ENCODE results near the gene CEACAM21.

The CEACAM21 gene

DNA sequence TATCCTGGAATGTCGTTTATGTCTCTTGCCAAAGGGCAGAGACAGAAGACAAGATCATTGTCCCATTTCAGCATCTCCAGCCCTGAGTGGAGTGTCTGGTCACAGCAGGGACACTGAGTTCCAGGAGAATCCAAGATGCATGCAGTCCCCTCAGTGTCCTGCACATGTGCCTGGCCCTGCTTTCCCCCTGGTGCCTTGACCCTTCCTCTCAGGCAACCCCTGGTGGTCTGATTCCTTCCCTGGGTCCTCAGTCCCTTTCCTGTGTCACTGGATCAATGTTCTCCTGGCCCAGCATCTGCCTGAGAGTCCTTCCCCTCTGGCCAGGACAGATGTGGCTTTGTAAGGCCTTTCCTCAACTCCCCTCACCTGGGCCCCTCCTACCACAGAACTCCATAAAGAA is 9.0 kb downstream of the CEACAM21 start:
- DNase-seq (ENCODE audit: insufficient read length, low spot score): no peak
- FAIRE-seq: no peak
- TF ChIP-seq POLR2A (IDR thresholded peaks at IDR 0.05; ENCODE audit: low read depth, low read length): no peak

DNA sequence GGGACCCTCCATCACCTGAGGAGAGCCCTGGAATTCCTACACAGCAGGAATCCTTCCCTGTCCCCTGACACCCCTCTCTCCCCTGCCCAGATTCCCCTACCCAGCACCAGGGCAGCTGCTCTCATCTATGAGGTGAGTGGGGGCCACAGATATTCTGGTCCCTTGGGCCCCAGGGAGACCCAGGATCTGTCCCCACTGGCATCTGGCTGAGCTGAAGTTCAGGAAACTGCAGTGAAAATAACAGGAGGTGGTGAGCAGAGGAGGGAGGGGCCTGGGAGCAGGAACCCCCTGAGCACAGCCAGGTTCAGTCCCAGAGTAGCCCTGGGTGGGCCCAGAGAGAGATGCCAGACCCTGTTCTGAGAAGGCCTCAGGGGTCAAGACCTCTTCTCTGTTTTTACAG is 10.1 kb downstream of the CEACAM21 start:
- FAIRE-seq (no peak), DNase-seq (ENCODE audit: insufficient read length, low spot score) (no peak)
- no peak for TF ChIP-seq POLR2A (IDR thresholded peaks at IDR 0.05; ENCODE audit: low read depth, low read length)

DNA sequence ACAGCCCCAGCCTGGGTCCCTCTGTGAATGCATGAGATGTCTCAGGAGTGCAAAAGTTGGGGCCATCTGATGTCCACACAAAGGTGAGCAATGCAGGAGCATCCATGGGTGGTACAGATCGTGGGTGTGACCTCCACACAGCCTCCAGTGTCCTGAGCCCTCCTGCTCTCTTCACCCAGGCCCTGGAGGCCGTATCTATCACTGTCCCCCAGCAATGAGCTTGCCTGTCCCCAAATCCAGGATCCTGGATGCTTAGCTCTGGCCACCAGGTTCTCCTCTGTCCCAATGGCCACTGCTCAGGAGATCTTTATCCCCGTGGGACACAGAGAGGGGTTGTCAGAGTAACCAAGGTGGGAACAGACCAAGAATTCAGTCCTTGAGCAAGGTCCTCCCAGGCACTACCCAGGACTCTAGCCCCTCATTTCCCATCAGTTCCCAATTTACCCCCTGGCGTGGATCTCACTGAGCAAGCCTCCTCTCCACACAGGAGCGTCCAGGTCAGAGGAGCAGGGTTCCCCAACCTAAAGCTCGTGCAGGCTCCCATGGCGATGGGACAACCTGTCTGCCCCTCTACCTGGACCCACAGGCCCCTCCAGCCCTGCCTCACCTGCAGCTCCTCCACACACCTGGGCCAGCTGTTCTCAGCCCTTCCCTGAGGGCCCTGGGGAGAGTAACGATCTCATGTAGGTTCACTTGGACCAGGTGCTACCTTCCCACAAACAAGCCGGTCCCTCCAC is 11.3 kb downstream of the CEACAM21 start:
- TF ChIP-seq POLR2A (IDR thresholded peaks at IDR 0.05; ENCODE audit: low read depth, low read length): no peak
- DNase-seq (ENCODE audit: insufficient read length, low spot score) (no peak), FAIRE-seq (no peak)

DNA sequence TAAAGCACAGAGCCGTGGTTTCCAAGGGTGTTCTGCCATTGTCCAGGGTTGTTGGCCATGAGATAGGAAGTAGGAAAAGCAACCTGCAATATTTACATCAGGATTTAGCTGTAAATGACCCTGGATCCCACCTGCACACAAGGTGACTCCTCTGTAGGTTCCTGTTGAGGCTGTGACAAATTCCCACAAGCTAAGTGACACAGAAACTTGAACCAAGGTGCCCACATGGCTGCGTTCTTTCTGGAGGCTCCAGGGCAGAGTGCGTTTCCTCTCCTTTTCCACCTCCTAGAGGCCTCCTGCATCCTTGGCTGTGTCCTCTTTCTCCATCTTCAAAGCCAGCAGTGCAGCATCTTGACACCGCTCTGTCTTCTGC is 11.9 kb downstream of the CEACAM21 start:
- FAIRE-seq (no peak), DNase-seq (ENCODE audit: insufficient read length, low spot score) (no peak)
- no peak for TF ChIP-seq POLR2A (IDR thresholded peaks at IDR 0.05; ENCODE audit: low read depth, low read length)

DNA sequence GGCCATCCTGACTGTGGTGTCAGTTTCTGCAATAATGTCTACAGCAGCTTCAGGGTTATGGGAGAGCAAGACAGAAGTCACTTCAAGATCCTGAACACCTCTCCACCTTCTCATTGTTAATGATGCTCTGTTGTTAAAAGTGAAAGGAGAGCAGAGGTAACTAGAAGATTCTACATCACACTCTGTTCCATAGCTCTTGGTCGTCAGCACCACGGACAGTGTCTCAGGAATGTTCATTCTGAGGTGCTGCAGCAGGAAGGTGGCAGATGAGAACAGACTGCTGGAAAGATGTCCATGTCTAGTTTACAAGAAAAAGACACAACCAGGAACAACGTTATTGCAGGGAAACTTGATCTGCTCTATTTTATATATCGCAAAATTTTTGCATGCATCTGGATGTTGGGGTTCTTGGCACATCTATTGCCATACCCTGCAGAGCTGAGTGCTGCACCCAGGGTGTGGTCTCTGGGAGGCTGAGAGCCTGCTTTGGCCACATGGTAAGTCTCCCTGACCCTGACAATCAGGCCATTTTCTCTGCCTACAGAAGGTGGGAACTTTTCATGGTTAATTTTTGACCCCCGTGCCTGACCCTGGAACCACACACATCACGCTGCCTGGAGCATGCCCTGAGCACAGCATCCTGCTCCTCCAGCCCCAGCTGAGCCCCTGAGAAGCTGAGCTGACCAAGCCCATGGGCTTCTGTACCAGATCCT is 12.7 kb downstream of the CEACAM21 start:
- no peak for TF ChIP-seq POLR2A (IDR thresholded peaks at IDR 0.05; ENCODE audit: low read depth, low read length)
- DNase-seq (ENCODE audit: insufficient read length, low spot score) (peak; percentile 39), FAIRE-seq (no peak)

DNA sequence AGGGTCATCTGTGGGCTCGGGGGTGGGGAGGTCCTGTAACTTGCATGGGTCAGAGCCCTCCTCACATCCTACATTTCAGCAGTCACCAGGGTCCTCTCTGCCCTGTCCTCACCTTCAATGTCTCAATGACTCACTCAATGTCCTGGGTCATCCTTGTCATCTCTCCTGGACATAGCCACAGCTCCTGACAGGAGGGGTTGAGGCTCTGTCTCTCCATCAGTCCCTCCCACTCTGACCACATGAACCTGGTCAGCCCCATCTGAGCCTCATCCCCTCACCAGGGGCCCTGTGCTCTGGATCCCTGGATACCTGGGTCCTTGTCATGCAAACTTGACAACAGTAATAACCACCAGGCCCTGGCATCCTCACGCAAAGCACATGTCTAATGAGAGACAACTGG is 13.4 kb downstream of the CEACAM21 start:
- TF ChIP-seq POLR2A (IDR thresholded peaks at IDR 0.05; ENCODE audit: low read depth, low read length): no peak
- FAIRE-seq: no peak
- no peak for DNase-seq (ENCODE audit: insufficient read length, low spot score)

DNA sequence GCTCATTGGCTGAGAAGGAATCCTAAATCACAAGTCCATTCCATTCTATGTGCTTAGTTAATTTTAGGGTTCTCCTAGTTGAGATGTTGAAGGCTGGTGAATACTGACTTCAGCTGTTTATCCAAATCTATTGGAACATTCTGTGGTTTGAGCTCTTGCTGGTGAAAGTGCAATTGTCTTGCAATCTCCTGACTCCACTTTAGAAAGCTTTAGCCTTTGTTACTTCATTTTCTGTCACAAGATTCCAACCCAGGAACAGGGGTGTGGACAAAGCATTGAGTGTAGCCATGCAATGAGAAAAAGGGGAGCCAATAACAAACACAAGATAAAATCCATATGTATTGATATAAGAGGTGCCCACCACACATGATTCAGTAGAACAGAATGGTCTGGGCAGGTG is 15.0 kb downstream of the CEACAM21 start:
- no peak for TF ChIP-seq POLR2A (IDR thresholded peaks at IDR 0.05; ENCODE audit: low read depth, low read length)
- FAIRE-seq (no peak), DNase-seq (ENCODE audit: insufficient read length, low spot score) (no peak)

DNA sequence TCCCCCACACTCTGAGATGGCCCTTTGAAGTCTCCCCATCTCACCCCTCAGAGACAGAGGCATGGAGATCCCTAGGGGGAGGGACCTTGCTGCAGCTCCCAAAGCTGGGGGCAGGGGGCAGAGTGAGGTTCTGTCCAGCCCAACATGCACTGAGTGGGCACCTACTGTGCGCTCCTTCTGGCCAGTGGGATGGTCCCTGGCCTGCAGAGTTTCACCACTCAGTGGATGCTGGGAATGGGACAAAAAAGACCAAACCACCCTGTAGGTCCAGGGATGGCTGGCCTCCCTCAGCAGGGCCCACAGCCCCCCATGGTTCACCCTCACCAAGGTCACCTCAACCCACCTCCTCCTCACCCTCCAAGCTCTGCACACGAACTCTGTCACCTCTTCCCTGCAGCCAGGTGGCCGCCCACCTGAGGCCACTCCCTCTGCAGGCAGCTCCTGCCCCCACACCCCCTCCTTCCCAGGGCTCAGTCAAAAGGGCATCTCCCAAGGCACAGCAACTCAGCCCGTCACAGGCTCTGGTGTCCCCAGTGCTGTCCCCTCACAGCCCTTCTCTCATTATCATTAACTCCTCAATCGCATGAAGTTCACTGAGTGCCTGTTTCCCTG is 16.1 kb downstream of the CEACAM21 start:
- TF ChIP-seq POLR2A (IDR thresholded peaks at IDR 0.05; ENCODE audit: low read depth, low read length): no peak
- DNase-seq (ENCODE audit: insufficient read length, low spot score): no peak
- no peak for FAIRE-seq

DNA sequence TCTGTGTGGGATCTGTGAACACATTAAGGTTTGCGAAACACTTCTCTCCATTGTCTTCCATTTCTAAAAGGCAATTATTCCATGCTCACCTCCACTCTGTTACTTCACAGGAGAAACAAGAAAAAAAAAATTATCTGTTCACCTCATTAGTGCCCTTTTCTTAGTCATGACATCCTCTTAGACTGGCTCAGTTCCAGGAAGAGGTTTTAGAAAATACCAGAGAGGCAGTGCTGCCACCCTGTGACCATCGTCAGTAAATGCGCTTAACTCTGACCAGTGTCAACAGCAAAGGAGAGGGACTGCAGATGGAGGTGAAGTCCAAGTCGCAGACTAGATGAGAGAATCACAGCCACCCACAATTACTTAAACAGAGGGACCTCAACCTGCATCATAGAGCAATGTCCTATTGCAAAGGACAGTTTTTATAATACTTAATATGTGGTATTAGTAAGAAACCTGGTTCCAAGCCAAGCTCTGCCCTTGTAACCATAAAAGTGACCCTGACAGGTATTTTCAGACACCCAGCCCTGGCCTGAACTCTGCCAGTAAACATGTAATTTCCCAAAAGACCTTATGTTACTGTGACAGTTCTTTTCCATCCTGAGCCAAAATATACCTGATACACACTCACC is 19.4 kb downstream of the CEACAM21 start:
- peak; percentile 74 for DNase-seq (ENCODE audit: insufficient read length, low spot score)

DNA sequence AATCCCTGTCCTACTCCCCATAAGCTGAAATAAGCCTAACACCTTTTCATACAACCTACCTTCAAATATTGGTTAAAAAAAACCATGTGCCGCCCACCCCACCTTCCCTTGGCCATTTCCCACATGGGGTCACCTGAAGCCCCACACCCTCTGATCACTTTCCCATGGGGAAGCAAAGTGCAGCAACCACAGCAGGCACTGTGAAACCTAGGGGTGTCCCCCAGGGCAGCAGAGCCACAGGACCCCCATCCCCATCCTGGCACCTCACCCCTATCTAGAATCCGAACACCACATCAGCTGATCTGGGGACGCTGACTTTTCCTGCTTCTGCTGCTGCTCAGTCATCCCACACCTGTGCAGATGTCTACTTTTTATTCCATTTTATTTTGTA is 19.9 kb downstream of the CEACAM21 start:
- no peak for FAIRE-seq
- no peak for DNase-seq (ENCODE audit: insufficient read length, low spot score)
- no peak for TF ChIP-seq POLR2A (IDR thresholded peaks at IDR 0.05; ENCODE audit: low read depth, low read length)

More for the DNA sequence above, 19.4 kb downstream of the CEACAM21 start:
- FAIRE-seq: peak; percentile 89
- TF ChIP-seq POLR2A (IDR thresholded peaks at IDR 0.05; ENCODE audit: low read depth, low read length): no peak

DNA sequence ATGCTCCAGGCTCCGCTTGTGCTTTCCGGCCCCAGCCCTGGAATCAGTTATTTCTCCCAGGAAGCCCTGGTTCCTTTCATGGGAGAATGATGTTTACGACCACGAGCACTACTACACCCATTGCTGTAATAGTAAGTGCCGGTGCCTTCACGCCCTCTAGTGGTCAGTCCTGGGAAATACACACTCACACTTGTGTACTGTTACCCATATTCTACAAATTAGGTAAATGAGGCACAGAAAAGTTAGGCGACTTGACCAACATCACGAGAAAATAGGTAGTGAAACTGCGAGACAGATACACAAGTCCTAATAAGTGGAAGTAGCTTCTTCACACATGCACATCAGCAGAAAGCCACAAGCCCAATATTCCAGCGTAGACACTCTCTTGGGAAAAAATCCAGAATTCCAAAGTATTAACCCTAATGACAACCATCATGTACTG is 21.7 kb downstream of the CEACAM21 start:
- FAIRE-seq: peak; percentile 84
- DNase-seq (ENCODE audit: insufficient read length, low spot score): peak; percentile 80
- TF ChIP-seq POLR2A (IDR thresholded peaks at IDR 0.05; ENCODE audit: low read depth, low read length): no peak

DNA sequence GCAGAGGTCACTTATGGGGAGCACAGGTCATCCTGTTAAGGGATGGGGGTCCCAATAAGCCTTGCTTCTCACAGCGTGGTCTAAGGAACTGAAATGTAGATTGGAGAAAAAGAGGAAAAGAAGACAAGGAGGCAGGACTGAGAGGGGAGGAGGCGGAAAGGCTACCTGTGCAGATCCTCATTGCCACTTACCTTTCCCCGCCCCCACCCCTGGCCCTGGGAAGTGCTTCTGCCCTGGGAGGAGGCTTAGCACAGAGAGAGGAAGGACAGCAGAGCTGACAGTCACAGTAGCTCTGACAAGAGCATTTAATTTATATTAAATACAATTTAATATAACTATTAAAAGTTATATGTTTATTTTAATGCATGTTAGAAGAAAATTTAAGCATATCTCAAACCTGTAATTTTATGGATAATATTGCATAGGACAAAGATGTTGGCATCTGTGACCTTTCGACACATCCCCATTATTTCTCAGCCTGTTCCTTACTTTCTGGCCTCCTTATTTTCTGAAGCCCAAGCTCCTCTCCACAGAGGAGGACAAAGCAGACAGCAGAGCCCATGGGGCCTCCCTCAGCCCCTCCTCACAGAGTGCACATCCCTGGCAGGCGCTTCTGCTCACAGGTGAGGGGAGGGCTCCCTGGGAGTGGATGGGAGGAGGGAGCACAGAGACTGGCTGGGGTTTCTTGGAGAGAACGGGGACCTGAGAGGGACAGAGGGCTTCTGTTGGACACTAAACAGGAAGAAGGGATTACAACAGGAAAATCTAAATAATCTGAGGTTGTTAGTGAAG is 23.4 kb downstream of the CEACAM21 start:
- DNase-seq (ENCODE audit: insufficient read length, low spot score): no peak
- no peak for TF ChIP-seq POLR2A (IDR thresholded peaks at IDR 0.05; ENCODE audit: low read depth, low read length)
- FAIRE-seq: no peak

DNA sequence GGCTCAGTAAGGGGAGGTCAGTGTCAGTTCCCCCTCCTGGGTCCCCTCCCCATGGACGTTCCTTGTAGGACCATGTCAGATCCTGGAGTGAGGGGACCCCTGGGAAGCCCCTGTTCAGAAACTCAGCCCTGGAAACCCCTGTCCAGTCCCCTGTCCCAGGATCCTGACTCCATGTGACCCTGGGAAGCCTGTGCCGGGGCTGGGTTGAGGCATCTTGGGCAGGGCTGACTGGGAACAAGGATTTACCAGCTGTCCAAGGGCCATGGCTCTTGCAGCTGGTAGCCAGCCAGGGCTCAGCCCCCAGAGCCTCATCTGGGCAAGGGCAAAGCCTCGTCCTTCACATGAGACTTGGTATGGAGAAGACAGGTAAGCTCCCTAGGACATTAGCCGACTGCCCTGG is 25.8 kb downstream of the CEACAM21 start:
- TF ChIP-seq POLR2A (IDR thresholded peaks at IDR 0.05; ENCODE audit: low read depth, low read length): no peak
- FAIRE-seq (no peak), DNase-seq (ENCODE audit: insufficient read length, low spot score) (no peak)
